GM18519 (cell line): ENCODE results near the gene PET100.
"Not testable (repeated sequence)": the region's sequence is repeated elsewhere in the genome, so short reads cannot be mapped to it uniquely, and the experiment has no call there.

Experiments used
- ATAC-seq: cut with Tn5 transposase; IDR thresholded peaks from one replicate; pipeline ENCODE4 v1.9.1; 2021; ENCODE audit warnings: mild to moderate bottlenecking, moderate library complexity; ENCODE audit not compliant: unreplicated experiment, low FRiP score

PET100 gene

DNA sequence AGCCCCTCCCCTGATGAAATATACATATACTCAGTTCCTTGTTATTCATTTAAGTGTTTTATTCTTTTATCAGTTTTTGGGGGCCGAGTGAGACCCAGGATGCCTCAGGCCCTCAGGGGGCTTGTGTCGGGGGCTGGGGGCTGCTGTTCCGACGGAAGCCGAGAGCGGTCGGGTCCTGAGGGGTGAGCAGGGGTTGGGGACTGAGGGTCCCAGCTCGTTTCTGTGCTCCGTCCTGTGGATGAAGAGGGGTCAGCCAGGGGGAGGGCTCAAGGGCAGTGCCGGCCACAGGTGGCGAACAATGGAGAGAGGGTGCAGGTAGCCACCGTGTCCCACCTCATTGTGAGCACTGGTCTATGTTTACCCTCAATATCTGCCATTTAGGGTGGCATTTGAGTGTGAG lies 2.0 kb downstream of the PET100 start:
- no peak for ATAC-seq

- no peak for ATAC-seq
Observed at GRCh38 chr19:7632340-7633203, 3.0 kb downstream of the PET100 start.

DNA sequence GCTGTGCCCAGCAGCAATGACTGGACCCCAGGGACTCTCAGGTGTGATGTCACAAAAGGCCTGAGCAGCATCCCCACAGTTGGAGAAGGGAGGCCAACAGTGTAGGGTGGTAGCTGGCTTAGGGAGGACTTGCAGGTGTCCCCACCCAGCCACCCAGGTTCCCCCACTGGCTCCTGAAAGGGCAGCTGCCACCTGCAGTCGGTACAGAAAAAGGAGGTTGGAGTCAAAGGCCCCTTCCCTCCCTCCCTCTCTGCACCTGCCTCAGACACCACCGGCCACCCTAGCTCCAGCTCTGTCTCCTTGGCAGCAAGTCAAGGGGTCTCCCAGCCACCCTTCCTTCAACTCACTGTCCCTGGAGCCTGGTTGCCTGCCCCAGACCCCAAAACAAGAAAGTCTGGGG lies 4.1 kb downstream of the PET100 start, which contains the start of gene PCP2:
TSS of gene PCP2 (minus strand) at position 22 of the 400 bp plus-strand sequence. CDS start 262 bp downstream, outside the sequence.
- no peak for ATAC-seq

DNA sequence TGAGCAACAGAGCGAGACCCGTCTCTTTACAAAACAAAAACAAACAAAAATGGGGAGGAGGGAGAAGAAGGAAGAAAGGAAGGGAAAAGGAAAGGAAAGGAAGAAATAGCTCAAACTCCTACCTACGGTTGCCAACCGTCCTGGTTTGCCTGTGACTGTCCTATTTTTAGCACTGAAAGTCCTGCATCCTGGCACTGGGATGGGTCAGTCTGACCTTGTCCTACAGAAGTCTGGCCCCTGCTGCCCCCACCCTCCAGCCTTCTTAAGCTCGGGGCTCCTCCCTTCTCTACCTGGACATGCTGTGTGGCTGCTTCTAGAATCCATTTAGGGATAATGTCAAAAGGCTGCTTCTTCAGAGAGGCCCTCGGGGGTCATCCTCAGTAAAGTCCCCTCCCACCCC lies 6.1 kb downstream of the PET100 start:
- no peak for ATAC-seq

DNA sequence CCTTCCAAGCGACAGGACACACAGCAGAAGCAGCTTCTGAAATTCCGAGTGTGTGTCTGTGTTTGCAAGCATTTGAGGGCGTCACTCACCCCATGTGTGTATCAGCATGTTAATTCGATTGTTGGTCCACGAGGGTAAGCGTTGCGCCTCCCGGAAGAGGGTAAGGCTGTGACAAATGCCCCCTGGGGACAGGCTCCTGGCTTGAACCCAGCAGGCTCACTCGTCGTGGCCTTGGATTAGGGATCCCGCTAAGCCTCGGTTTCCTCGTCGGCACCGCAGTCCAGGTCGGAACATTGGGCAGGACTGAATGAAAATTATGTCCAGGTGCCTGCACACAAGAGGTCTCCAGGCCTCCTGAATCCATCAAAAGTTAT lies 6.7 kb downstream of the PET100 start:
- no peak for ATAC-seq

DNA sequence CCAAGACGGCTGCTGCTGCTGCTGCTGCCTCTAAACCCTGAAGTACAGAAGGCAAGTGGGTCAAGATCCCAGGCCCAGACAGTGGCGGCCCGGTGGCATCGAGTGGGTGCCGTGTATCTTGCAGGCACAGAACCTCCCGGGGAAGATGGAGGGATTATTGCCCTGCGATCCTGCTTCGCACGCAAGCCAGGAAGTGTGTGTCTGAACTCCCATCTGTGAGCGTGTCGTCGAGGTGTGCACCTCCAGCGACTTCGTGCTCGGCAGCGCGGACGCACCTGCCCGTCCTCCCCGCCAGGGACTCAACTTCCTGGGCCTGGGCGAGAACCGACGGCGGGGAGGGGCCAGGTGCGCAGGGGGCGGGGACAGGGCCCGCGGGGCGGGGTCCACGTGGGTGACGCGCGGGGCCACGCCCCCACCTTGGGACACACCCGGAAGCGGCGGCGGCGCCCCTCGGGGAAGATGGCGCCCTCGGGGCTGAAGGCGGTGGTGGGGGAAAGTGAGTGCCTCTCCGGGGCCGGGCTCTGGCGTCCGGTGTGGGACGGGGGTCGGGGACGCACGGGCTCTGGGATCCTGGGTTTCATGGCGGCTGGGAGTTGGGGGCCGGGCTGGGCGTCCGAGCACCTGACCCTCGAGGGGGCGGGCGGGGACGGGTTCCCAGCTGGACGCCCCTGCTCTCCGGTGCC lies 7.2 kb downstream of the PET100 start, which contains the start of gene STXBP2:
TSS of gene STXBP2 (plus strand) at position 420 of the 683 bp plus-strand sequence. CDS start at position 460, 40 bp downstream.
- ATAC-seq = no peak

DNA sequence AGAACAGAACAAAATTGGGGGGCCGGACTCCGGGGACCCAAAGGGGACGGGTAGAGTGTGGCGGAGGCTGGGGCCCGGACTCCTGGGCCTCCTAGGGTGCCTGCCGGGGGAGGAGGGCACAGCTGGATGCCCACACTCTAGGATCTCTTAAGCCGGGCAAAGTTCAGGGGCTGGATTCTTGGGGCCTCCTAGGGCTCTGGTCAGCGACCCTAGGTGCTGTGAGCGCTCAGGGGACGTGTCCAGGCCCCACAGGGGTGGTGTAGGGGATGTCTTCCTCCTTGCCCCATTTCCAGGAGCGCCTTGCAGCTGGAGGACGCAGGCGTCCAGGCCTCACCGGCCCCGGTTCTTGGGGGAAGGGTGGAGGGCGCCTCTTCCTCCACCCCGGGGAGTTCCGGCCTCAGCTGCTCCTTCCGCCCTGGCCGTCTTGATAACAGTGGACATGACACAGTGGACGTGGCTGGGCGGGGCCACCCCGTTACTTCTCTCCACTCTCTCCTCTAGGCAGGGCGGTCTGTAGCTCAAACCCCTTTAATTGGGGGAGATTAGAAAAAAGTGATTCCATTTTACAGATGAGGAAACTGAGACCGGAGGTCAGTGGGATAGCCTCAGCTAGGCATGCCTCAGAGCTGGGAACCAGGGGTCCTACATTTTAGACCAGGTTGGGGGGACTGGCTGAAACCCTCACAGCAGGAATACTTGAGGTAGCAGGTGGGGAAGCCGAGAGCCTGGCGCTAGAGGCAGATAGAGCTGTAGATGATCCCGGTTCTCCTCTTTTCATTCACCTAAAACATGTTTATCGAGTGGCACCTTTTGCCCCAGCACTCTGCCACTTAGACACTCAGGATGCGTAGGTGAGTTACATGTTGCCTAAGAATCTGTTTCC lies 8.0 kb downstream of the PET100 start:
- no peak for ATAC-seq

GRCh38 chr19:7638802-7639465 lies 9.3 kb downstream of the PET100 start:
- no peak for ATAC-seq

- ATAC-seq = no peak
Observed at GRCh38 chr19:7639863-7640348, 10.3 kb downstream of the PET100 start.

- ATAC-seq = no peak
Observed at GRCh38 chr19:7640803-7641202, 11.2 kb downstream of the PET100 start.

DNA sequence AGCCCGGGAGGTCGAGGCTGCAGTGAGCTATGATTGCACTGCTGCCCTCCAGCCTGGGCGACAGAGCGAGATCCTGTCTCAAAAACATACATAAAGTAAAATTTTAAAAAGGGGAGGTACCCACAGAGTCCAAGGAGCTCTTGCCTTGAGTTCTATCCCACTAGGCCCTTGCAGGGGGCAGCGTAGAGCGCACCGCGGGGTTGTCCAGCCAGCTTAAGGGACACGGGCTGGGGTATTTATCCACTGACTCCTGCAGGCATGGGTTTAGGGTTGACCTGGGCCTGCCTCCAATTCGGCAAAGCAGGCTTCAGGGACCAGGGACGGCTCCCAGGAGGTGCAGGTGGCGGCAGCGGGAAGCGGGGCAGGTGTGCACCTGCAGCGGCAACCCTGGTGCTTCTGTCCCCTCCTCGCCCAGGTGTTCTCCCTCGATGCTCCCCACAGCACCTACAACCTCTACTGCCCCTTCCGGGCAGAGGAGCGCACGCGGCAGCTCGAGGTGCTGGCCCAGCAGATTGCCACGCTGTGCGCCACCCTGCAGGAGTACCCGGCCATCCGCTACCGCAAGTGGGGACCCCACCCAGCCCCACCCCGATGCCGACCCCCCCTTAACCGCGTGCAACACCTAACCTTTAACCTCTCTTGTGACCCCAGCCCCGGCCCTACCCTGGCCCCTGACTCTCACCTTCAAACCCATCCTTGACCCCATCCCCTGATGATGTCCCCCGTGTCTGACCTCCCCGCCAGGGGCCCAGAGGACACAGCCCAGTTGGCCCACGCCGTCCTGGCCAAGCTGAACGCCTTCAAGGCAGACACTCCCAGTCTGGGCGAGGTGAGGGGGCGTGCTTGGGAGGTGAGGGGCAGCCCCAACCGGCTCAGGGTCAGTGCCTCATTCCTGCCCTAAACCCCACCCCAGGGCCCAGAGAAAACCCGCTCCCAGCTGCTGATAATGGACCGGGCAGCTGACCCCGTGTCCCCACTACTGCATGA lies 12.0 kb downstream of the PET100 start:
- no peak for ATAC-seq

GRCh38 chr19:7642295-7643030 lies 12.9 kb downstream of the PET100 start:
- no peak for ATAC-seq

GRCh38 chr19:7643031-7643415 lies 13.4 kb downstream of the PET100 start:
- ATAC-seq = no peak

DNA sequence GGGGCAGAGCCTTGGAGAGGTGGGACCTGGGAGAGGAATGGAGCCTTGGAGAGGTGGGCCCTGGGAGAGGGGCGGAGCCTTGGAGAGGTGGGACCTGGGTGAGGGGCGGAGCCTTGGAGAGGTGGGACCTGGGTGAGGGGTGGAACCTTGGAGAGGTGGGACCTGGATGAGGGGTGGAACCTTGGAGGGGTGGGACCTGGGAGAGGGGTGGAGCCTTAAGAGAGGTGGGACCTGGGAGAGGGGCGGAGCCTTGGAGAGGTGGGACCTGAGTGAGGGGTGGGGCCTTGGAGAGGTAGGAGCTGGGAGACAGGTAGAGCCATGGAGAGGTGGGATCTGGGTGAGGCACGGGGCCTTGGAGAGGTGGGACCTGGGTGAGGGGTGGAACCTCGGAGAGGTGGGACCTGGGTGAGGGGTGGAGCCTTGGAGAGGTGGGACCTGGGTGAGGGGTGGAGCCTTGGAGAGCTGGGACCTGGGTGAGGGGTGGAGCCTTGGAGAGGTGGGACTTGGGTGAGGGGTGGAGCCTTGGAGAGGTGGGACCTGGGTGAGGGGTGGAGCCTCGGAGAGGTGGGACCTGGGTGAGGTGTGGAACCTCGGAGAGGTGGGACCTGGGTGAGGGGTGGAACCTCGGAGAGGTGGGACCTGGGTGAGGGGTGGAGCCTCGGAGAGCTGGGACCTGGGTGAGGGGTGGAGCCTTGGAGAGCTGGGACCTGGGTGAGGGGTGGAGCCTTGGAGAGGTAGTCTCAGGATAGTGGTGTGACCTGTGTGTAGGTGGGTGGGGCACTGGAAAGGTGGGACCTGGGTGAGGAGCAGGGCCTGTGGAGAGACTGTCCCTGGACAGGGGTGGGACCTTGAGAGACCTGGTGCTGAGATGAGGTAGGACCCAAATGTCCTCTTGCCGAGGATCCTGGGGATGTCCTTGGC lies 14.3 kb downstream of the PET100 start:
- ATAC-seq = not testable (repeated sequence)

- no peak for ATAC-seq
Observed at GRCh38 chr19:7644550-7644877, 14.9 kb downstream of the PET100 start.

DNA sequence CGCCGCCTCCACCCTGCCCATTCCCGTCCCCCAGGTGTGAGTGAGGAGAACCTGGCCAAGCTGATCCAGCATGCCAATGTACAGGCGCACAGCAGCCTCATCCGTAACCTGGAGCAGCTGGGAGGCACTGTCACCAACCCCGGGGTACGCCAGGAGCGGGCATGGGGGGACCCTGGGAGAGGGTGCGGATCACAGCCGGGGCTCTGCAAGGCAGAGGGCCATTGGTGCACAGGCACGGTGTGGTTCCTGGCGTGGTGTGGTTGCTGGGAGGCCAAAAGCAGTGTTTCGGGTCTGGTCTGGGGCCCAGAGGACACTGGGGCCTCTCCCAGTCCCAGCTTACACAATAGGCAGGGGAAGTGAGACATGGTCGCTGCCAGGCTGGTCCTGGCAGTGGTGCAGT lies 15.6 kb downstream of the PET100 start:
- no peak for ATAC-seq

DNA sequence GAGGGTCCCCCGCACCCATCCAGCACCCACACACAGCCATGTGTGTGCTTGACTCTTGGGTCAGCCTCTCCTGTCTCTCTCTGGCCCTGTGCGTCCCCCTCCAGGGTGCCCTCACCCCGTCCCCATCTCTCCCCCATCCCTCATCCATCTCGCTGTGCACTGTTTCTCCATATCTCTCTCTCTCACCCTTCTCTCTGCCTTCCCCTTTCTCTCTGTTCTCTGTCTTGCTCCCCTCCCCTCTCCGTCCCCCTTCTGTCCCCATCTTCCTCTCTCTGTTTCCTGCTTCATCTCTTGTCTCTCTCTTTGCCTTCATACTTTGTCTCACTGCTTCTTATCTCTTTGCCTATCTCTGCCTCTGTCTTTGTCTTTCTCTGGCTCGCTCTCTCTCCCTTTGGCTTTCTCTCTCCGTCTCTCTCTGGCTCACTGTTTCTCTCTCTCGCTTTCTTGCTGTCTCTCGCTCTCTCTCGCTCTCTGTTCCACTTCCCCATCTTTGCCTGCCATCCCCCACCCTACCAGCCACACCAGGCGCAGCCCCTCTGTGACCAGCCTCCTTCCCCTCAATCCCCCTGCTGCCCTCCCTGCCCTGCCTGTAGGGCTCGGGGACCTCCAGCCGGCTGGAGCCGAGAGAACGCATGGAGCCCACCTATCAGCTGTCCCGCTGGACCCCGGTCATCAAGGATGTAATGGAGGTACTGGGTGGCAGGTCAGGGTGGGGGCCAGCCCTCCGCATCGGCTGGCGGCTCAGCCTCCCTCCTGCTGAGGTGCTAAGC lies 16.2 kb downstream of the PET100 start:
- ATAC-seq = no peak
